ENCODE results near the gene ATP5PD.
"Not testable (repeated sequence)": the region's sequence is repeated elsewhere in the genome, so short reads cannot be mapped to it uniquely, and the experiment has no call there.

Gene ATP5PD

DNA sequence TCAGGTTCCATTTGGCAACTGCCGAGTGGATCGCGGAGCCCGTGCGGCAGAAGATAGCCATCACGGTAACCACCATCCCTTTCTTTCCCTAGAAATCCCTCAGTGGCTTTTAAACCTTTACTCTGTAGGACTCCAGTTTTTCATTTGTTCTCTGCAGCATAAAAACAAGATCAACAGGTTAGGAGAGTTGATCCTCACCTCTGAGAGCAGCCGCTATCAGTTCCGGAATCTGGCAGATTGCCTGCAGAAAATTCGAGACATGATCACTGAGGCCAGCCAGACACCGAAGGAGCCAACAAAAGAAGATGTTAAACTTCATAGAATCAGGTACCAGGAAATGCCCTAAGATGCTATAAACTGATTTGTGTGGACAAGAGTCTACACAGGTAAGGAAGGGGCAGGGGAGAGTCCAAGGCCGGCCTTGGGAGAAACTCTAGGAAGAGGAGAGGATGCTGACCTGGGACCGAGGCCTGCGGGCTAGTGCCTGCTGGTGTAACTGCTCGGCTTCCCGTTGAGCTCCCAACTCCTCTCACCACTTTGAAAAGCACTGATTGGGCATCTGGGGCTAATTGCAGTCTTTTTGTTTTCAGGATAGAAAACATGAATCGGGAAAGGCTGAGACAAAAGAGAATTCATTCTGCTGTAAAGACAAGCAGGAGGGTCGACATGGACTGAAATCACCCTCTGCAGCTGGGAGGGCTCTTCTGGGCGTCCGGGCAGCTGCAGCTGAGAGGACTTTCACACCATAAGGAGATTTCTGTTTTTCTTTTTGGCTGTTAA, 26.2 kb downstream of the ATP5PD start:
- DNase-seq (ENCODE audit: low read depth in 2 of 2), result no peak

DNA sequence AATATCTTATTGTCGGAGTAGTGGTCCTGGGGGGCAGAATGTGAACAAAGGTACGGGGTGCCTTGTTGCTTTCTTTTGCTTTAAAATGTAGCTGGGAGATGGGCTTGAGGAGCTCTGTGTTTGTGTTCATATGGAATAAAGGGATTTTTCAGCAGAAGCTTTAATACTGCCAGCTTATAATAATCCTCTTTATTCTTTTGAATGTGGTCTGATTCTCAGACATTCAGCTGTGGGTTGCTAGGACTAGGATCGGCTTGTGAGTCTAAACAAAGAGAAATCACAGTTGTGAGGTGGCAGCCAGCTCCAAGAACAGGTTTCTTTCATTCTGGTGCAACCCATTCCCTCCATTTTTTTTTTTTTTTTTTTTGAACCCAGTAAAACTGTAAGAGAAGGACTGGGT, 27.1 kb downstream of the ATP5PD start:
- DNase-seq (ENCODE audit: low read depth in 2 of 2), result no peak

DNA sequence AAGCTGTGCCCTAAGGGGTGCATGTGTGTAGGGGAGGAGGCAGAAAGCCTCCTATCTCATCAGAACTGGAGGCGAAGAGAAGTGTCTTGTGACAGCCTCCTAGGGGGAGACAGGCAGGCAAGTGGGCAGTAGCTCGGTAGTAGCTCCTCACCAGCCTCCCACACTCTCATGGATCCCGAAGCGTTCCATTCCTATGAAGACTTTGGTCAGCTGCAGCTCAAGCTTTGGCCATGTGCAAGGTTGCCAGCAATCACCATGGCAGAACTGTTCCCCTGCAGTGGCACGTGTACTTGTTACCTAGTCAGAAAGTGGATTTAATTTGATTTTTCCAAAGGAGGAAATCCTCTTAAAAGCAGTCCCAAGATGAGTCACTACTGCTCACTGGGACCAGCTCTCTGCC, 27.6 kb downstream of the ATP5PD start:
- DNase-seq (ENCODE audit: low read depth in 2 of 2), result no peak

DNA sequence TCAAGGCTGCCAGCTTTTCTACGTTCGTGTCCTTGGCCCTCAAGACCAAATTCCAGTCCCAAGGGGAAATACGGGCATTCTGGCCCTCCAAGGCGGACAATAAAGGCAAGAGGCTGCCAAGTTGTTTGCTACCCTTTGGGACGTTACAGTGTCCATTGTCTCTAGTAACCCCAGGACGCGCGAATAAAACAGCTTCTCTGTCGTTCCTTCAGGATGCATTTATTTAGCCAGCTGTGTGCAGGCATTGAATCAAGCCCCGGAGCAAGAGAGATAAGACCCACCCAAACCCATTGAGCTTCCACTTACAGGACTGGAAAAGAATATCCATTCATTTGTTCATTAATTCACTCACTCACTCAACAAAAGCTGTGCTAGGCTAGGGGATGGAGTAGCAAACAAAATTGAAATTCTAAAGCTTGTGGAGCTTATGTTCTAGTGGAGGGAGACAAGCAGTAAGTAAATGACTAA, 33.6 kb downstream of the ATP5PD start:
- DNase-seq (ENCODE audit: low read depth in 2 of 2), result no peak

DNA sequence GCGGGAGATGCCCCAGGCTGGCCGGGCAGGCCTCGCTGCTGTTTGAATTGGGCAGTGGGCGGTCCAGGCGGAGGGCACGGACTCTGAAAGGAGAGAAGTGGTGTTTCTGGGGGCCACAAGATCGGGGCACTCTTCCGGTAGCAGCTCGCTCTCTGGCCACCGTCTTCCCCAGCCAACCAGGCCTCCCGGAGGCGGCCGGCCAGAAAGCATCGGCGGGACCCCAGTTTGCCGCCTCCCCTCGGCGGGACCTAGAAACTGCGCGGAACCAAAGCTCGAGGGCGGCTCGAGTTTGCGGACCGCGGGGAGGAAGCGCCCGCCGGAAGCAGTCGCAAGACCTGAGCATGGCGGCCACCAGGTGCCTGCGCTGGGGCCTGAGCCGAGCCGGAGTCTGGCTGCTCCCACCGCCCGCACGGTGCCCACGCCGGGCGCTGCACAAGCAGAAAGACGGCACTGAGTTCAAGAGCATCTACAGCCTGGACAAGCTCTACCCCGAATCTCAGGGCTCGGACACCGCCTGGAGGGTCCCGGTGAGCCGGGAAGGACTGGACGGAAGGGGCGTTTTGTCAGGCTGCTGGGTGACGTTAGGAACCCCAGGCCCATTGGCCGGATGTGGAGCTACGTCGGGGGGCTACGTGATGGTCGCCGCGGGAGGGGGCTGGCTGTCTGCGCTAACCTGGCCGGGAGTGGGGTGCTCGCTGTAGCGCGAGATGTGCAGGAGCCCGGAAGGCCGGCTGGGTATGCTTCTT, 34.2 kb downstream of the ATP5PD start, which contains the start of gene MRPL58:
Gene MRPL58 (plus strand): TSS at position 325 of the 746 bp plus-strand sequence. CDS start 17 bp downstream, at position 342.
- peak; percentile 75 to 77 for DNase-seq (ENCODE audit: low read depth in 2 of 2)

DNA sequence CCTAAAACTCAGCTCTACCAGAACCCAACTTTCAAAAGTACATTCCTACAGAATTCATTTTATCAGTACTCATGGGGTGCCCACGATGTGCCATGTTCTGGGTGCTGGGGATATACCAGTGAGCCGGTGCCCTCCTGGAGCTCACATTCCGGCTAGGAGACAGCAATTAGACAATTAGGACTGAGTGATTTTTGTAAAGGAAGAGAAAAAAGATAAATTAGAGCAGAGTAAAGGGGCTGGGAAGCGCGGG, 34.7 kb downstream of the ATP5PD start:
- no peak for DNase-seq (ENCODE audit: low read depth in 2 of 2)

DNA sequence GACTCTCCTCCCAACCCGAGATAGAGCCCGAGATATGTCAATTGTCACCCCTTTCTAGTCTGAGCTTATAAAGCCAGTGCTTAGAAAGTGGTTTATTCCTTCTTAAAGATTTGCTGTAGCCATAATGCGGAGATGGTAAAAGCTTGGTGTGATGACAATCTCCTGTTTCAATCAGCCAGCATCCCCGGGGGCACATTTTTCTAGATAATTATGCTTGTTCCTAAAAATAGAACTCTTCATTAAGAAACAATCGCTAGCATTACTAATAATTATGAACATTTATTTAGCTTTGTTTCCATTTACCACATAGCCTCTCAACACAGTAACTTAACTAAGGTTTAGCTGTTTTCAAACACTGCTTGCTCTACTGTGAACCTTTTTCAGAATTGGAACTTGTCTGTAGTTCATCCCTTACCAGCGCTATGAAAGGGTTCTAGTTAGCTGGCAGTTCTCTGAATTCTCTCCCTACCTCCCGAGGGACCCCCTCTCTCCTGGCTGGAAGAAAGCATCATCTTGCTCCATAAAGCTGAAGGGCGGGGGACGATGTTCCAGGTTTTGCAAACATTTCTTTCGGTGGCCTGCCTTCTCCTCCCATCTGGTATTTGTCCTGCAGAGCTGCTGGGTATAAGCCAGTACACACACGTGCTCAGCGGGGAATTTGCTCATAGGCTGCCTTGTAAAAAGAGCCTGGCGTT, 35.2 kb downstream of the ATP5PD start:
- no peak for DNase-seq (ENCODE audit: low read depth in 2 of 2)

DNA sequence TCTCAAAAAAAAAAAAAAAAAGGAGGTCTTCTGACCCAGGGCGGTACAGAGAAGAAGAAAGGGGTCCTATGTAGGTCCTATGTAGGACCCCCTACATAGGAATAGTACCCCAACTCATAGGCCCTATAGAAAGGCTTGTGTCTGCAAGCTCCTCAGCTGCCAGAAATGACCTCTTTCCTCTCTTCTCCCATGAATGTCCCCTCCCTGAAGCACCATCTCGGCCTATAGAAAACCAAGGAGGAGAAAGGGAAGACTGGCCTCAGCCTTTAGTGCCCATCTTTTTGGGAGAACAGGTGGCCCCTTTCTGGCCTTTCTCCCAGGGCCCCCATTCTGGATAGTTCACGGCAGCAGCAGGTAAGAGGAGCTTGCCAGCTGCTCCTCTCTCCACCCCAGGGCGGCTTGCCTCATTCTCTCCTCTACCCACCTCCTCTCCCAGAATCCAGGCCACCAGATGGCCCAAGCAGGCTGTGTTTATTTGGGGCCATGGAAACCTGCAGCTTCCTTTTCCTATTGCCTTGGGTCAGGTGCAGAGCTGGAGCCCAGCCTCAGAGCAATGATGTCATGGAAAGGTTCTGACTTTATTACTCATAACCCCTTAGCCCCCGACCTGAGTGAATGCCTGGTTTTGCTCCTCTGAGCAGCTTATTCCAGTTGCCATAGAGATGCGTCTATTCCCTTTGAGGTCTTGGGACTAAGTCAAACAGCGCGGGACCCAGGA, 35.9 kb downstream of the ATP5PD start:
- no peak for DNase-seq (ENCODE audit: low read depth in 2 of 2)

DNA sequence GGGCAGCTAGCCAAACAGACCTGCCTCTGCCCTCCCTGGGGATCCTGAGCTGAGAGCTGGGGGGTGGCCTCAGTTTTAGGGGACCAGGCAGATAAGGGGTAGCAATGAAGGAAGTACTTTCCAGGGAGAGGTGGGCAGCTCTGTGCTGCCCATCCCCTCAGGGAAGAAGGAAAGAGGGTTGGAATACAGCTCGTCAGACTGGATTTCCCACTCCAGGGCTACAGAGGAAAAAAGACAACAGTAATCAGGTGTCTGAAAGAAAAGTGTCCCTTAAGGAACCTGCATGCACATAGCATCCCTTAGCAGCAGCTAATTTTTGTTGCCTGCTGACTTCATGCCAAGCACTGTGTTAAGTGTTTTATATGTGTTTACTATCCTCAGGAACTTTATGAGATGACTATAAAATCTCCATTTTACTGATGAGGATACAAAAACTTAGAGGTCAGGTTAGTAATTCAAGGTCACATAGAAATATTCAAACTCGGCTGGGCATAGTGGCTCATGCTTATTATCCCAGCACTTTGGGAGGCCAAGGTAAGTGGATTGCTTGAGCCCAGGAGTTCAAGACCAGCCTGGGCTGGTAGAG, 37.5 kb downstream of the ATP5PD start:
- no peak for DNase-seq (ENCODE audit: low read depth in 2 of 2)

DNA sequence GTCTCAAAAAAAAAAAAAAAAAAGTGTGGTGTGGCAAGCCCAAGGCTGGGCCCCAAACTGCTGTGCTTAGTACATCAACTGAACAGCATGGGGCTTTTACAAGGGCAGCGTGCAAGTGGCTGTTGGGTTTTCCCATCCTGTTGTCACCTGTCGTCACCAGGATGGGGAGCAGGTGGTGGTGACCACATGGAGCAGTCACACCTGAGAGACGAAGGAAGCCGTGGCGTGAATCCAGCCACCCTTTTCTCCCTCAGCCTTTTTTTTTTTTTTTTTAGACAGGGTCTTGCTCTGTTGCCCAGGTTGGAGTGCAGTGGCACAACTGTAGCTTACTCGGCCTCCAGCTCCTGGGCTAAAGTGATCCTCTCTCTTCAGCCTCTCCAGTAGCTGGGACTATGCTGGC, 38.4 kb downstream of the ATP5PD start:
- no peak for DNase-seq (ENCODE audit: low read depth in 2 of 2)

DNA sequence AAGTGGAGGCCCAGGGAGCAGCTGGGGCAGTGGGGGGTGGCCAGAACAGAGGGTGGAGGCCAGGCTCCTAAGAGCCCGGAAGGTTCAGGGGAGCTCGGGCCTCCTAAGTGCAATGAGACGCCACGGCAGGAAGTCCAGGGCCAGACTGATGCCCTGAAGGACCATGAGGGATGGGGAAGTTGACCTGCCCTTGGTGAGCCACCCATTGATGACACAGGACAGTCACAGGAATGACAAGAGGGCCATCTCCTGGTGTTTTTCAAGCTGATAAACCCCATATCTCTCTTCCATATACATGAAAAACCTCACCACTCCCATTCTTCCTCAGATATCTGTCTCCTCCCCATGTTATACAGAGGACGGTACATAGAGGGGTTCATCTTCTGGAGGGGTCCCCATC, 40.1 kb downstream of the ATP5PD start:
- DNase-seq (ENCODE audit: low read depth in 2 of 2), result no peak

DNA sequence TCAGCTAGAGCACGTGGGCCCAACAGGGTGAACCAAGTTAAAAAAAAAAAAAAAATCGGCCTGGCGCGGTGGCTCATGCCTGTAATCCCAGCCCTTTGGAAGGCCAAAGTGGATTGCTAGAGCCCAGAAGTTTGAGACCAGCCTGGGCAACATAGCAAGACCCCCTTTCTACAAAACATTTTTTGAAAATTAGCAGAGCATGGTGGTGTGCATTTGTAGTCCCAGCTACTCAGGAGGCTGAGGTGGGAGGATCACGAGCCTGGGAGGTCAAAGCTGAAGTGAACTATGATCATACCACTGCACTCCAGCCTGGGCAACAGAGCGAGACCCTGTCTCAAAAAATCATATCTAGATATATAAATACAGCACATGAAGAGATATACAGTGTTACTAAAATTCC, 40.7 kb downstream of the ATP5PD start:
- not testable (repeated sequence) for DNase-seq (ENCODE audit: low read depth in 2 of 2)

DNA sequence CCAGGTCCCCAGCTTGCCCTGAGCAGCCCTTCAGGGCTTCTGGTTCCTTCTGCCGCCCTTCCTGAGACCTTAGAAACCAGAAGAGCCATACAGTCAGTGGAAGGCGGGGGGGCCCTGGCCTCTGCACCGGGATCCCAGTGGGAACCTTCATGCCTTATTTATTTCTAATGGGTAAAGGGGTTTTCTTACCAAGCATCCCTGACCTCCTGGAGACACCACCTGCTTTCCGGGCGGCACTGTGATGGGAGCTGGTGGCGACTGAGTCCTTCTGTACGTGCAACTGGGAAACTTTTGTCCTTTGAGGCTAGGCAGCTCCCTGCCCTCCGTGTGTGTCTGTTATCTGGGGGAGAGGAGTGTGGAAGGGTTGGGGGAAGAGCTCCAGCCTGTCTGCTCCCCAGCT, 41.5 kb downstream of the ATP5PD start:
- DNase-seq (ENCODE audit: low read depth in 2 of 2), result no peak

DNA sequence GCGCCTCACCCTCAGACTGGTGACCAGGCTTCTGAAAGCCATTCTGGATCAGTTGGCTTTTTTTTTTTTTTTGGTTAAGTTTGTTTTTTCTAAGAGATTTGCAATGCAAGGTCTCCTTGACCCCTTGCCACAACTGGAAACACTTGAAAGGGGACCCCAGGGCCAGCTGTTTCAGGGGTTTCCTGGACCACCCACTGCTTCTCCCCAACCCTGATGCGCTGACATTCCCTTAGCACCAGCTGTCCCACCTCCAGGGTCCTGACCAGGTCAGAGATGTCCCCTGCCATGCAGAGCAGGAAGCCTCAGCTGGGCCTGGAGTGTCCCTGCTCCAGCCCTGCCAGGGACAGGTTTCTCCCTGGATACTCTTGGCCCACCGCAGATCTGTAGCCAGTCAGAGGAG, 42.4 kb downstream of the ATP5PD start:
- DNase-seq (ENCODE audit: low read depth in 2 of 2), result no peak

DNA sequence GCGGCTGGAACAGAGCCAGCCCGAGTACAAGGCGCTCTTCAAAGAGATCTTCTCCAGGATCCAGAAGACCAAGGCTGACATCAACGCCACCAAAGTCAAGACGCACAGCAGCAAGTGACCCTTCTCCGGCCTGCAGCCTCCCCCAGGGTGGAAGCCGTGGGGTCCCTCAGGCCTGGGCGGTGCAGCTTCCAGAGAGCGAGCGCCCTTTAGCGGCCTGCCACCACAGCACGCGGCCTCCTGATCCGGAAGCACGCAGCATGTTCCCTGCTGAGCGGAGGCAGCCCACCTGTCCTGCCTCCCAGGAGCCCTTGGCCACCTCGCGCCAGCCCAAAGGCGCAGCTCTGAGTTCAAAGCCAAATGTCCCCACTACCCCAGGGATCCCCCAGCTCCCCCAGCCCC, 42.8 kb downstream of the ATP5PD start:
- DNase-seq (ENCODE audit: low read depth in 2 of 2), result no peak

DNA sequence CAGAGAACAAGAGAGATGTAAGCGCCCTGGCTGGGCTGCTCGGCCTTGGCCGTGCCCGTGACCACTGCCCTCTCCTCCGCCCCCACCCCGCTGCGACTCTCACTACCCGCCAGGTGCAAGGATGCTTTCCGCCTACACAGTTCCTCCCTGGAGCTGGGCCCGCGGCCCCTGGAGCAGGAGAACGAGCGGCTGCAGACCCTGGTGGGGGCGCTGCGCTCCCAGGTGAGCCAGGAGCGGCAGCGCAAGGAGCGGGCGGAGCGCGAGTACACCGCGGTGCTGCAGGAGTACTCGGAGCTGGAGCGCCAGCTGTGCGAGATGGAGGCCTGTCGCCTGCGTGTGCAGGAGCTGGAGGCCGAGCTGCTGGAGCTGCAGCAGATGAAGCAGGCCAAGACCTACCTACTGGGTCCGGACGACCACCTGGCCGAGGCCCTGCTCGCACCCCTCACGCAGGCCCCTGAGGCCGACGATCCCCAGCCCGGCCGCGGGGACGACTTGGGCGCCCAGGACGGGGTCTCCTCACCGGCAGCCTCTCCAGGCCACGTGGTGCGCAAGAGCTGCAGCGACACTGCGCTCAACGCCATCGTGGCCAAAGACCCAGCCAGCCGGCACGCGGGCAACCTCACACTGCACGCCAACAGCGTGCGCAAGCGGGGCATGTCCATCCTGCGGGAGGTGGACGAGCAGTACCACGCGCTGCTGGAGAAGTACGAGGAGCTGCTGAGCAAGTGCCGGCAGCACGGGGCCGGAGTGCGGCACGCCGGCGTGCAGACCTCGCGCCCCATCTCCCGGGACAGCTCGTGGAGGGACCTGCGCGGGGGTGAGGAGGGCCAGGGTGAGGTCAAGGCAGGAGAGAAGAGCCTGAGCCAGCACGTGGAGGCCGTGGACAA, 43.5 kb downstream of the ATP5PD start:
- DNase-seq (ENCODE audit: low read depth in 2 of 2), result no peak

DNA sequence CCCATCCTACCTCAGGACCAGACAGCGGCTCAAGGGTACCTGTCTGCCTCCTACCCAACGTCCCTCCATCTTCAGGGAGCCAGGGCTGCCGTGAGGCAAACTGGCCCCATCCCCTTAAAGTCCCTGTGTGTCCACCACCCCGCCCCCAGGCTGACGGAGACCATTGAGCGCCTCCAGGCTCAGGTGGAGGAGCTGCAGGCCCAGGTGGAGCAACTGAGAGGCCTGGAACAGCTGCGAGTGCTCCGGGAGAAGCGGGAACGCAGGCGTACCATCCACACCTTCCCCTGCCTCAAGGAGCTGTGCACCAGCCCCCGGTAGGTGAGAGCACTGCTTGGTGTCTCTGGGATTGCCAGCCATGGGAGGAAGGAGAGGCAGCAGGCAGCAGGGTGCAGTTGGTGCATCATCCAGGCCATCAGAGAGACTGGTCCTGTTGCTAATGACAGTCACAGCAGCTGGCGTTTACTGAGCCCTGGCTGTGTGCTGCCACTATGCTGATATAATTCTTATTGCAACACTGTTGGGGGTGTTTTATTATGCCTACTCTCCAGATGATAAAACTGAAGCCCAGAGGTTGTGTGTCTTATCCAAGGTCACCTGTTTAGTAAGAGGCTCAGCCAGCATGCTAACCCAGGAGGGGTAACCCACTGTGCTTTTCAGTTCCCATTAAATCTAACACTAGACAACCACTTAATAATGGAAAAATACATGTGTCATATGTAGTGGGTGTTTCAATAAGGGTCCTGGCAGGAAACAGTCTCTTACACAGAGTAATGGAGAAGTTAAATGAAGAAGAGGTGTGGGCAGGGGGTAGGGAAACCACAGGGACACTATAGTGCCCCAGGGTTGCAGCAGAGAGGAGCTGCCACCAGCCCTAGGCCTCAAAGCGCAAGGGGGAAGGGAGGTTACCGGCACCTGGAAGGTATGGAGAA, 44.6 kb downstream of the ATP5PD start:
- DNase-seq (ENCODE audit: low read depth in 2 of 2), result no peak

DNA sequence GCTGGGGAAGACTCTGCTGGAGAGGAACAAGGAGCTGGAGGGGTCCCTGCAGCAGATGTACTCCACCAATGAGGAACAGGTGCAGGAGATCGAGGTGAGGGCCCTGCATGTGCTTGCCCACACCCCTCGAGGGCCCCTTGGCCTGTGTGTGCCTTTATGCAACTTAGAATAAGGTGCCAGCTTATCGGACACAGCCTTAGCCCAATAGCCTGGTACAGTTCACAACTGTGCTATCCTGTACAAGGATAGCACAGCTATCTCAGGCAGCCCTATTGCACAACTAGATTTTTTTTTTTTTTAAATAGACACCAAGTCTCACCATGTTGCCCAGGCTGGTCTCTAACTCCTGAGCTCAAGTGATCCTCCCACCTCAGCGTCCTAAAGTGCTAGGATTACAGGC, 47.2 kb downstream of the ATP5PD start:
- DNase-seq (ENCODE audit: low read depth in 2 of 2), result no peak

DNA sequence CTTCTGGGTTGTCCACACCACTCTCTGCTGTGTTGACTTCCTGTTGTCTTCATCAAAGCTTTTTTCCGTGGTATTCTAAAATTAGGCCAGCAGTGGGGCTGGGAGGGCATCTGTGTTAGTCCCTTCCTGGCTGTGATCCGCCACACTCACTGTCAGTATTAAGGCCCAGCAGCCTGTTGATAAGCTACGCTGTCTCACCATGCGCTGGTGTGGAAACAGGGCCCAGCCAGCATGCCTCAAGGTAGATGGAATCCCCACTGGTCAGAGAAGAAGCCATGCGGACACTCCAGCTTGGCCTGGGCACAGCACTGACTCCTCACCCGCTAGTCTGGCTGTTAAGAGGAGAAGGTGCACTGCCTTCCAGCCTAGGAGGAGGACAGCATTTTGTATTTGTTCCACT, 48.0 kb downstream of the ATP5PD start:
- no peak for DNase-seq (ENCODE audit: low read depth in 2 of 2)

DNA sequence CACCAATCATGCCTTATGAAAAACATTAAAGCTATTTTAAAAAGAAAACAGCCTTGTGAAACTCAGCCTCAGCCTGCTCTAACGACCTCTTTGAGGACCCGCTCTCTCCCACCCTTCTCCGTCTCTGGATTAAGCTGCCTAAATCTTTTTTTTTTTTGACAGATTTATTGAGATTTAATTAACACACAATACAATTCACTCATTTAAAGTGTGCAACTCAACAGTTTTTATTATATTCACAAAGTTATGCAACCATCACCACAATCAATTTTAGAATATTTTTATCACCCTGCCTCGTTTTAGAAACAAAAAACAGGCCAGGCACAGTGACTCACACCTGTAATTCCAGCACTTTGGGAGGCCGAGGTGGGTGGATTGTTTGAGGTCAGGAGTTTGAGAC, 50.9 kb downstream of the ATP5PD start:
- no peak for DNase-seq (ENCODE audit: low read depth in 2 of 2)
